HG03280 (cell line): Measurements from ENCODE around the gene COBL.

ENCODE experiments used
- ATAC-seq: cut with Tn5 transposase; IDR thresholded peaks from one replicate; pipeline ENCODE4 v1.9.1; 2021; ENCODE audit warnings: mild to moderate bottlenecking, moderate library complexity; ENCODE audit not compliant: unreplicated experiment

The COBL gene

GRCh38 chr7:51064688-51065087, 251.9 kb downstream of the COBL start:
- ATAC-seq = no peak

GRCh38 chr7:51062222-51062987, 254.2 kb downstream of the COBL start:
- no peak for ATAC-seq

- no peak for ATAC-seq
These were observed 256.1 kb downstream of the COBL start for GRCh38 chr7:51060536-51060935.

- ATAC-seq = no peak
These were observed 257.0 kb downstream of the COBL start for GRCh38 chr7:51059504-51060142.

GRCh38 chr7:51058764-51059163, 257.8 kb downstream of the COBL start:
- no peak for ATAC-seq

DNA sequence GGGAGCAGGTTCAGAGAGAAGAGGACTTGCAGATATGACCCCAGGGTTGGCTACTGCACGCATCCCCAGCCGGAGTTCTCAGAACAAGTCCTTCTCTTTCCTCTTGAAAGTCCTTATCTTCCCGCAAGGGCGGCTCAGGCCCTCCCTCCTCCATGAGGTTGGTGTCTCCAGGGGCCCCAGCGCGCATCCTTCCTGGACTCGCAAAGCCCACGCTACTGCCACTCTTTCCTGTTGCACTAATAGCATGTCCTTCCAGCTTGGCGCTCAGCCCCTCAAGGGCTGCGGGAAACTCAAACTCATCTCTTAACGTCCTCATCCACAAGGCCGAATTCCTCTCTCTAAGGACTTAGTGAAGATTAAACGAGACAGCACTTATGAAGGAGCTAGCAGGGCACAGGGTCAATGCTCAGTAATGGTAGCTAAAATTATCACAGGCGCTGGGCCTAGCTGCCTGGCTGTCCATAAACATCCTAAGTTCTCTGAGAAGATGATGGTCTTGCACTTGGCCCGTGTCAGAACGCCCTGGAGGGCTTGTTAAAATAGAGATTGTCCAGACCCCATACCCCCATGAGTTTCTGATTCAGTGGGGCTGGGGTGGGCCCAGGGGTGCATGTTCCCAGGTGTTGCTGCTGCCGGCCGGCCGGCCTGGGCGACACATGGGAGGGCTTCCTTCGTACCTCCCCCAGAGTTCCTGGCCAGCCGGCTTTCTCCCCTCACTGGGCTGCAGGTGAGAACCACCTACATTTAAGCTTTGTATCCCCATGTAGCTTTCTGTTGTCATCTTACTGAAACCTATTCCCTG, 261.4 kb downstream of the COBL start:
- ATAC-seq = no peak

GRCh38 chr7:51054231-51054630, 262.4 kb downstream of the COBL start:
- ATAC-seq = no peak

GRCh38 chr7:51053160-51053925, 263.3 kb downstream of the COBL start:
- ATAC-seq = no peak

- no peak for ATAC-seq
These were observed 270.1 kb downstream of the COBL start for GRCh38 chr7:51046482-51046881.

DNA sequence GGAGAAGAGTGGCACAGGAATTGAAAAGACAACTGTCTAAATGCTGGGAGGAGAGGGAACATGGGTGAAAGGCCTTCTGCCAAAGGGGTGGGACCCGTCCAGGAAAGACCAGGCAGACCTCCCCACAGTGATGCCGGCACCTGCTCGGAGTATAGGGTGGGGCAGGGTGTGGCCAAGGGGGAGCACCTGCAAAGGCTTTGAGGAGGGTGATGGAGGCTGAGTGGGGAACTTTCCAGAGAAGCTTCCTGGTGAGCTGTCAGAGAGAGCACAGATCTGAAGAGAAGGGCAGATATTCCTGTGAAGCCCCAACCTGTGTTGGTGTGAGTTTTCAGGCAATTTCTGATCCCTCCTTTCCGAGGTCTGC, 270.5 kb downstream of the COBL start:
- no peak for ATAC-seq

DNA sequence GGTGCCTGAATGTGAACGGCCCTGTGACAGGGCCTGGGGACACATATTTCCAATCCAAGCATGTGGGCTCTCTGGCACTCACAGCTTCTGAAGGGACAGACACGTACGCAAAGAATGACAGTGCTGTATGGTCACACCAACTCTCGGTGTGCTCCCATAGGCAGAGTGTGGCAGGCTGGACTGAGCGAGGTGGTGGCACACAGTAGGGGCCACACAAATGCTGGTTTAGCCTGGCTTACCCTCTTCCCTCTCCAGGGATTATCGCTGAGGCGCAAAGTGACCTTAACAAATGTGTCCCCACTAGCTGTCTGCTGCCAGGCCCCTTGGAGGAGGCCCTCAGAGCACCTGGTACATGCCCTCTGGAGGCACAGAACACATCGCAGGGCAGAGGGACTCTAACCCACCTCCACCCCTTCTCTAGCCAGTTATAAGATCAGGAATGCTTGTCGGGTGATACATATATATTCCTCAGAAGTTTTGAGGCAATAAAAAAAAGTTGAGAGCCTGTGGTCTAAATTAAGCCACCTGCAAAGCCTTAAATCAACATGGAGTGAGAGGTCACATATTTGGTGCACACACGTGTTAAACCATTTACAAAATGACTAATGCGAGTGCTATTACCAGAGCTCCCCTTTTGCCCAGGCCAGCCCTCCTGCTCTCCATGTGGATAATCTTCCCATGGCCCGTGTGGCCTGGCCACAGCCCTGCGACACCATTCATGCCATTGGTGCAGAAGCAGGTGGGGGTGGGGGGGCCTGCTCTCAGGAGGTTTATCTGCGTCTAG, 271.1 kb downstream of the COBL start:
- no peak for ATAC-seq

GRCh38 chr7:51043461-51043860, 273.1 kb downstream of the COBL start:
- no peak for ATAC-seq

DNA sequence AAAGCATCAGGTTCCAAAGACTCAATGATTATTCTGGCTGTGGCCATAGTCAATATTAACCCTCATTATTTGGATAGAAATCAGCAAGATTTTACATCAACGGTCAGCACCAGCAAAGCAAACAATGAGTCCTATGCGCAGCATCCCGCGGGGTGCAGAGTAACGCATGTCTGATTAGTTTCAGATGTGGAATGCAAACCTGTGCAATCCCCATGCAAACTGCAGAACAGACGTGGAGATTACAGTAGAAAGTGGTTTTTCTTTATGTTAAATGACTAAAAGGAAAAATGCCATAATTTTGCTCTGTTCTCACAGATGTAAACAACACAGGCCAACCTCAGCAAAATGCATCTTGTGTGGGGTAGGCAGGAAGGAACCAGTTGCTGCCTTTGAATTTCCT, 275.8 kb downstream of the COBL start:
- ATAC-seq = no peak

DNA sequence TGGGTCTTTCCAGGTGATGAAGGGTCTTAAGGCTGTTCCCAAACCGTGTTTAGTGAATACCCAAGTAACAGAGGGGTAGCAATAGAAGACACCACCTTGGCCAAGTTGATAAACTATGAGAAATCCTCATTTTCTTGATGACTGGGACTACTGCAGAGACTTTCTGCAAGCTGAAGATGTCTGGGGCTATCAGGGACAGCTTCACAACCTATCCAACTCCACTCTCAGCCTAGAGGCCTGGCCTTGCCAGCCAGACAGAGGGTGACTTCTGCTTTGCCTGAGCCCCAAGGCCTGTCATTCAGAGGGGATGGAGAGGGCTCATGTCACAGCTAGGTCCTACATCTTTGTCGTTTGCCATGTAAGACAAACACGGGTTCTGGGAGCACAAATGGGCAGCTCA, 278.0 kb downstream of the COBL start:
- no peak for ATAC-seq

DNA sequence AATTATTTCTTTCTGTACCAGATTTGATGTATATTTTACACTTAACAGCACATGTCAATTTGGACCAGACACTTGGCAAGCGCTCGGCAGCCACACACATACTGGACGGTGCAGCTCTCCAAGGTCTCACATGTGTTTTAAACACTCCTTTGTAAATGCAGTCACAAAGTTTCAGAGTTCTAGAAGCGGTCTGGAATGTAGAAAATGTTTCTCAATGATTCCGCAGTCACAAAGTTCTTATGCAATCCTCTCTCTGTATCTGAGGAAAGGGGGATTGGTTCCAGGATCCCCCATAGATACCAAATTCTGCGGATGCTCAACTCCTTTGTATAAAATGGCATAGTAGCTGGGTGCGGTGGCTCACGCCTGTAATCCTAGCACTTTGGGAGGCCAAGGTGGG, 280.9 kb downstream of the COBL start:
- ATAC-seq = no peak

DNA sequence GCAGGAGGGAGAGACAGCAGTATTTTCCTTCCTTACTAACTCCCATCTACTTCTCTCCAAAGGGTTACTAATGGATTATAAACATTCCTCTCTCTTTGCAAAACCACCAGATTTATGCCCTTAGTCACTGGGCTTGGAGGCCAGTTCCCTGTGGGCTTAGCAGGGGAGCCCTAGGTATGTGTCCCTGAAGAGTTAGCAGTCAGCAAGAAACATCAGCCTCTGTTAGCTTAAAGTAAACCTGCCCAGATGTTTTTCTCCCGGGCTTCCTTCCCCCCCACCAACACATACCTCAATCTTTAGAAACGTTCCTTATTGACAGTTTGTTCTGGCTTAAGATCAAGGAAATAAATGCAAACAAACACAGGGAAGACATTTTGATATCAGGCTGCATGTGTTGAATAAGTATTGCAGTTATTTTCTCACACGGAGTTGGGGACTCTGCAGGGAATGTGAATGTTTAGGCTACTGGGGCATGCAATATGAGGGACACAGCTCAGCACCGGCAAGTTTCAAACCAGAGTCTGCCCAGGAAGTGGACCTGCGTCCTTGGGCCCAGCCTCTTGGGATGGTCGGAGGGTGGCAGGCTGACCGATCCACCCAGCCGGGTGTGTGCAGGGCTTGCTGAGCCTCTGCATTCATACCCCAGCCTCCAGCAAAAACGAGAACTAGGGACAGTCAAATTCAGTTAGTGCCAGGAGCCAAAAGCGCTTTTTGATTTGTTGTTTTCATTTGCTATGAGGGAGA, 281.9 kb downstream of the COBL start:
- ATAC-seq = no peak

- ATAC-seq = no peak
These were observed 282.7 kb downstream of the COBL start for GRCh38 chr7:51033727-51034520.

- ATAC-seq = no peak
These were observed 284.7 kb downstream of the COBL start for GRCh38 chr7:51031791-51032515.
